ENCODE data around the gene CNKSR1. TPM values are rescaled to one million over a fixed set of nuclear protein-coding genes. Genes with fewer than 3 reads are reported as not detected.

CNKSR1 gene
- polyA plus RNA-seq, 3 donors: 1.4 TPM; not detected in 2

- Mint-ChIP-seq H3K4me3 (no peak overlapping the region), H3K4me1 (peaks cover 10% of the 10 kb centered on the region), H3K9me3 (no peaks in the 10 kb centered on the region), H3K27ac (no peak overlapping the region), H3K27me3 (ENCODE audit: low read depth in 3 of 3) (peaks cover 0 to 5% (median 2%) of the 10 kb centered on the region in 3 donors), H3K36me3 (peaks cover 0 to 3% of the 10 kb centered on the region in 2 donors)
- H3K9me3 ChIP-seq (replicated peaks in 1 of 2; ENCODE audit: control insufficient read depth in 1 of 2, insufficient read depth in 1 of 2, low read length in 2 of 2): no peaks in the 10 kb centered on the region
- H3K4me2 ChIP-seq (replicated peaks; ENCODE audit: extremely low read depth, low read length, poor library complexity, severe bottlenecking): no peak overlapping the region
- DNase-seq: no peak
- 75% methylated on average over 2 of the region's 8 CpGs for WGBS (ENCODE audit: insufficient coverage)
- no peak for TF ChIP-seq CTCF (IDR thresholded peaks at IDR 0.05)
- H3K27me3 ChIP-seq (ENCODE audit: control insufficient read depth in 2 of 2, insufficient read depth in 2 of 2, low read length in 2 of 2): no peaks in the 10 kb centered on the region
- peaks cover 7 to 9% of the 10 kb centered on the region in 2 donors for H3K4me1 ChIP-seq (ENCODE audit: control insufficient read depth in 1 of 2, insufficient read depth in 2 of 2, low read length in 2 of 2)
- H2AFZ ChIP-seq (ENCODE audit: insufficient read depth, low read depth, low read length, poor library complexity, severe bottlenecking): no peak overlapping the region
- no peak overlapping the region for H3K9ac ChIP-seq (ENCODE audit: insufficient read depth, low read length, poor library complexity, severe bottlenecking)
- H3K79me2 ChIP-seq (ENCODE audit: insufficient read depth, low read length): peaks cover 7% of the 10 kb centered on the region
- H3K36me3 ChIP-seq (replicated peaks in 1 of 2; ENCODE audit: control insufficient read depth in 1 of 2, insufficient read depth in 2 of 2, low read length in 2 of 2): no peaks in the 10 kb centered on the region
- no peaks in the 10 kb centered on the region for H4K20me1 ChIP-seq (ENCODE audit: insufficient read depth, low read length)
- H3K27ac ChIP-seq (ENCODE audit: low read depth in 1 of 2, low read length in 2 of 2): no peak overlapping the region
- intact Hi-C loops (cut with micrococcal nuclease): no loop called here
- H3K4me3 ChIP-seq (replicated peaks in 1 of 3; ENCODE audit: low read depth in 2 of 3, low read length in 3 of 3): no peak overlapping the region
Observed at GRCh38 chr1:26175346-26175745, 1.9 kb upstream of the CNKSR1 start.

- no peak overlapping the region for H3K27ac ChIP-seq (ENCODE audit: low read depth in 1 of 2, low read length in 2 of 2)
Observed at GRCh38 chr1:26180010-26180506, 2.8 kb downstream of the CNKSR1 start.

More at GRCh38 chr1:26180010-26180506, 2.8 kb downstream of the CNKSR1 start:
- H3K27me3 ChIP-seq (ENCODE audit: control insufficient read depth in 2 of 2, insufficient read depth in 2 of 2, low read length in 2 of 2): no peaks in the 10 kb centered on the region
- Mint-ChIP-seq H3K27me3 (ENCODE audit: low read depth in 3 of 3) (peaks cover 0 to 5% (median 0%) of the 10 kb centered on the region in 3 donors), H3K4me1 (peaks cover 3% of the 10 kb centered on the region), H3K4me3 (no peak overlapping the region), H3K9me3 (no peaks in the 10 kb centered on the region), H3K36me3 (no peaks in the 10 kb centered on the region), H3K27ac (no peak overlapping the region)
- H2AFZ ChIP-seq (ENCODE audit: insufficient read depth, low read depth, low read length, poor library complexity, severe bottlenecking): no peak overlapping the region
- H3K79me2 ChIP-seq (ENCODE audit: insufficient read depth, low read length): no peaks in the 10 kb centered on the region
- intact Hi-C loops (cut with micrococcal nuclease): no loop called here
- H3K9me3 ChIP-seq (replicated peaks in 1 of 2; ENCODE audit: control insufficient read depth in 1 of 2, insufficient read depth in 1 of 2, low read length in 2 of 2): no peaks in the 10 kb centered on the region
- WGBS (ENCODE audit: insufficient coverage): 100% methylated on average over 2 of the region's 4 CpGs
- no peaks in the 10 kb centered on the region for H4K20me1 ChIP-seq (ENCODE audit: insufficient read depth, low read length)
- H3K9ac ChIP-seq (ENCODE audit: insufficient read depth, low read length, poor library complexity, severe bottlenecking): no peak overlapping the region
- H3K36me3 ChIP-seq (replicated peaks in 1 of 2; ENCODE audit: control insufficient read depth in 1 of 2, insufficient read depth in 2 of 2, low read length in 2 of 2): no peaks in the 10 kb centered on the region
- no peak for TF ChIP-seq CTCF (IDR thresholded peaks at IDR 0.05)
- no peak for DNase-seq
- no peak overlapping the region for H3K4me3 ChIP-seq (replicated peaks in 1 of 3; ENCODE audit: low read depth in 2 of 3, low read length in 3 of 3)
- H3K4me1 ChIP-seq (ENCODE audit: control insufficient read depth in 1 of 2, insufficient read depth in 2 of 2, low read length in 2 of 2): no peaks in the 10 kb centered on the region
- H3K4me2 ChIP-seq (replicated peaks; ENCODE audit: extremely low read depth, low read length, poor library complexity, severe bottlenecking): no peak overlapping the region

Data from CD14-positive monocyte (primary cell).